ENCODE data around the gene PARN.
"Not testable (repeated sequence)": the region's sequence is repeated elsewhere in the genome, so short reads cannot be mapped to it uniquely, and the experiment has no call there.

The PARN gene

GRCh38 chr16:14472357-14472756 is 157.7 kb downstream of the PARN start:
- DNase-seq (ENCODE audit: low read depth, low spot score): no peak

DNA sequence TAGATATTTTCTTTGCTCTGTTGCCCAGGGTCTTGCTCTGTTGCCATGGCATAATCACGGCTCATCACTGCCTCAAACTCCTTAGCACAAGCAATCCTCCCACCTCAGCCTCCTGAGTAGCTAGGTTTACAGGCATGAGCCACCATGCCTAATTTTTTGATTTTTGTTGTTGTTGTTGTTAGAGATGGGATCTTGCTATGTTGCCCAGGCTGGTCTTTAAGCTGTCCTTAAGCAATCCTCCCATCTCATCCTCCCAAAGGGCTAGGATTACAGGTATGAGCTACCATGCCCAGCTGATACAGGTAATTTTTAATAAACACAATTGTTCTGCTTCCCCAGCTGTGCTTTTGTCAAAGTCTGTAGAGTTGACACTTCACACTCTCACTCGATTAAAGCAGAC is 159.3 kb downstream of the PARN start:
- no peak for DNase-seq (ENCODE audit: low read depth, low spot score)

- no peak for DNase-seq (ENCODE audit: low read depth, low spot score)
These were observed 164.3 kb downstream of the PARN start for GRCh38 chr16:14465799-14466198.

DNA sequence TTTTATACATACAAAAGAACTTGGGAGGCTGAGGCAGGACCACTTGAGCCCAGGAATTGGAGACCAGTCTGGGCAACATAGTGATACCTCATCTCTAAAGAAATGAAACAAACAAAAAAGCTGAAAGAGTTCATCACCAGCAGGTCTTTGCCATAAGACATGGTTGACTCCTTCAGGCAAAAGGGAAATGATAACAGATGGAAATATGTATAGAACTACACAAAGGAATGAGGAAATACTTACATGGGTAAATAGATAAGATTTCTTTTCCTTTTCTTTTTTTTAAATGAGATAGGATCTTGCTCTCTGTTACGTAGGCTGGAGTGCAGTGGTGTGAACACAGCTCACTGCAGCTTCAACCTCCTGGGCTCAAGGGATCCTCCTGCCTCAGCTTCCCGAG is 165.3 kb downstream of the PARN start:
- DNase-seq (ENCODE audit: low read depth, low spot score): no peak

DNA sequence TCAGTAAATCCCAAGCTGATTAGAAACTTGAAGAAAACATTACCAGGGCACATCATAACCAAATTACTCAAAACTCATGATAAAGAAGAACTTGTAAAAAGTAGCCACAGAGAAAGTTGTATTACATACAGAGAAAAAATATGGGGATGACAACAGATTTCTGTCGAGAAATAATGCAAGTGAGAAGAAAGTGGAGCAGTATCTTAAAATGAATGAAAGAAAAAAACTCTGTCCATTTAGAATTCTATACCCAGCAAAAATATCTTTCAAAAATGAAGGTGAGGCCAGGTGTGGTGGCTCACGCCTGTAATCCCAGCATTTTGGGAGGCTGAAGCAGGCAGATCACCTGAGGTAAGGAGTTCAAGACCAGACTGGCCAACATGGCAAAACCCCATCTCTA is 165.9 kb downstream of the PARN start:
- no peak for DNase-seq (ENCODE audit: low read depth, low spot score)

DNA sequence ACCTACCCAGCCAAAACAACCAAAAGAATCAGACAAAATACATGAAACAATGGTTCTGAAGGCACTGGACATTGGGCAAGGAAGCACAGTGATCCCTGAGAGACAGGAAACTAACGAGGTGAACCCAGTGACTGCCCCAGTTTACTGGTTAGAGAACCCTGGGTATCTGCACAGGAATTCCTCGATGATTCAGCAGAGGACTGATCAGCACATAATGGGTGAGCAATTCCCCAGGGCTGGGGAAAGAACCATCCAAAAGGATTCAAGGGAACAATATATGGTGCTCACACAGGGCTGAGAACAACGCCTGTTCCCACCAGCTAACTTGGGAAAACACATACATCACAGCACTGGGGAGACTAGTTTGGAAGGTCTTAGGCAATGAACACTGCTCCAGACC is 167.2 kb downstream of the PARN start:
- DNase-seq (ENCODE audit: low read depth, low spot score): peak; percentile 19

DNA sequence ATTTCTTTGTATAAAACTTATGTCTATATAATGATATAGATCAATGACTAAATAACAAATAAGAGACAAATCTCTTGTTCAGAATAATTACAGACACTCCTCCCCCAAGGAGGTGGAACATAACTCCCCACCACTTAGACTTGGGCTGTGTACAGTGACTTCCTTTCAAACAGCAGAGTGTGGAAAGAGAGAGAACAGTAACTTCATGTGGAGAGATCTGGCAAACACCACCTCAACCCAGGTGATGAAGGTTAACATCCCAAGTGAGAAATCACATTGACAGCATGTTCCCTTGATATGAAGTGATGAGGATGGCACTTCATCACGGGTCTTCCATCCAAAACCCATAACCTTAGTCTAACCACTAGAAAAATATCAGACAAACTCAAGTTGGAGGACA is 169.3 kb downstream of the PARN start:
- DNase-seq (ENCODE audit: low read depth, low spot score): no peak

DNA sequence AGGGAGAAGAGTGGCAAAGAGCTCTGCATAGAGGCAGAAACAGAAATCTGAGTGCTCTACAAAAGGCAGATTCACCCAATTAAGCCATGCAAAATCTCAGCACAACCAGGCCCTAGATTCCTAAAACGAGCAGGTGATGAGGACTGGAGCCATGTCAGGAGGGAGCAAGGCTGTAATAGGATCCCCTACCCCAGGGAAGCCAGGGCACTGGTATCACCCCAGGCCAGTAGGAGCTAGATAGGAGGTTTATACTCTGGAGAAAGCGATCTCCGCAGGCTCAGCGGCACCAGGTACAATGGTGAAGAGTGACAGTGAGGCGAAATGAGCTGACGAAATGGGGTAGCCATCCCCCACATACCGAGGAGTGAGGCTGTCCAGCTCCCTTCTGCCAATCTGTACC is 171.5 kb downstream of the PARN start:
- peak; percentile 37 for DNase-seq (ENCODE audit: low read depth, low spot score)

- no peak for DNase-seq (ENCODE audit: low read depth, low spot score)
These were observed 173.1 kb downstream of the PARN start for GRCh38 chr16:14456793-14457481.

GRCh38 chr16:14455573-14455972 is 174.5 kb downstream of the PARN start:
- no peak for DNase-seq (ENCODE audit: low read depth, low spot score)

GRCh38 chr16:14454391-14454790 is 175.7 kb downstream of the PARN start:
- no peak for DNase-seq (ENCODE audit: low read depth, low spot score)

DNA sequence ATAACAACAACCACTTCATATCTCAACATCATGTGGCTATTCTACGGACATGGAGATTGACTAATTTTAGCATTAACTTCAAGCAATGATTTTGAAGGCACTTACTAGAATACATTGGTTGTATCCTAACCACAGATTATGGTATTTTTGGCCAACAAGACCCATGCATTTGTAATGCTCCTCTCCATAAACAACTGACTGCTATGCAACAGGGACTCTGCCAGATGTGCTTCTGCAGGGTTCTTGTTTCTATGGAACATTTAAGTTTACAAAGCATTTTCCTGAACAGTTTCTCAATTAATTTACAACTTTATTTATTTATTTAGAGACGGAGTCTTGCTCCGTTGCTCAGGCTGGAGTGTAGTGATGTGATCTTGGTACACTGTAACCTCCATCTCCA is 178.0 kb downstream of the PARN start:
- DNase-seq (ENCODE audit: low read depth, low spot score): no peak

GRCh38 chr16:14450846-14451245 is 179.2 kb downstream of the PARN start:
- no peak for DNase-seq (ENCODE audit: low read depth, low spot score)

DNA sequence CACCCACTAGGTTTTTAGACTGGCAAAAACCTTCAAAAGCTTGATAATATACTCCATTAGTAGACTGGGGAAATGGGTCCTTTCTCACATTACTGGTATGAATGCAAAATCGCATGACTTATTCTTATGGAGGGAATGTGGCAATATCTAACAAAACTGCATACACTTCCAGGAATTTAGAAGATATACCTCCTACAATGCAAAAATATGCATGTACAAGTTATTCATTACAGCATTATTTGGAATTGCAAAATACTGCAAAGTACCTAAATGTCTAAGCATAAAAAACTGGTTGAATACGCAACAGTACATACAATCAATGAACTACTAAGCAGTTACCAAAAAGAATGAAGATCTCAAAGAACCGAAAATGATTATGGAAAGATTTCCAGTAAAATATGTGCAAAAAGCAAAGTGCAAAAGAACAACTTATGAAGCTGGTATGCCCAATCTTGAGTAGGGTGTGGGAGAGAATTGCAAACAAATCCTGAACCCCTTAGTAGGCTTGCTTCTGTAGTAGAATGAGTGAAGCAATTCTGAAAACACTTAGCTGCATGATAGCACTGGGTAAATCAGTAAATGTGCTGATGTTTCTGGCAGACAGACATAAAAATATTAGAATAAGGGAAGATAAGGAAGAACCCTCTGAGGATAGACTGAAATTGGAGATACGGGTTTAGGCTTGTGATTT is 180.1 kb downstream of the PARN start:
- DNase-seq (ENCODE audit: low read depth, low spot score): no peak

GRCh38 chr16:14449334-14449733 is 180.7 kb downstream of the PARN start:
- DNase-seq (ENCODE audit: low read depth, low spot score): no peak

DNA sequence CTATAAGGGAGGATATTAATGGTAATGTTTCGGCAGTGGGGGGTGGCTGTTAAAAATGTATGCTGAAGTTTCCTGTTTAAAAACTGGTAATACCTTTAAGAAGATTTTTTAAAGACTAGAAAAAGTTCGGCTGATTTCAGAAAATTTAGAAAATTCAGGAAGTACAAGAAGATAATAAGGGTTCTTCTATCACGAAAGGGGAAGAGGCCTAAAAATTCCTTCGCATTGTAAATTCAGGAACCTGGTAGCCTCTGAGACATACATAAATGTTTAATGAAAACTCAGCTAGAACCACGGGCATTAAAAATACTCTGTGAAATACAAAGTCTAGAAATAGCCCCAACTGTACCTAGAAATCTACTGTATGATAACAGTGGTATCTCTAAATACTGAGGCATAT is 181.2 kb downstream of the PARN start:
- no peak for DNase-seq (ENCODE audit: low read depth, low spot score)

GRCh38 chr16:14447783-14448182 is 182.3 kb downstream of the PARN start:
- no peak for DNase-seq (ENCODE audit: low read depth, low spot score)

DNA sequence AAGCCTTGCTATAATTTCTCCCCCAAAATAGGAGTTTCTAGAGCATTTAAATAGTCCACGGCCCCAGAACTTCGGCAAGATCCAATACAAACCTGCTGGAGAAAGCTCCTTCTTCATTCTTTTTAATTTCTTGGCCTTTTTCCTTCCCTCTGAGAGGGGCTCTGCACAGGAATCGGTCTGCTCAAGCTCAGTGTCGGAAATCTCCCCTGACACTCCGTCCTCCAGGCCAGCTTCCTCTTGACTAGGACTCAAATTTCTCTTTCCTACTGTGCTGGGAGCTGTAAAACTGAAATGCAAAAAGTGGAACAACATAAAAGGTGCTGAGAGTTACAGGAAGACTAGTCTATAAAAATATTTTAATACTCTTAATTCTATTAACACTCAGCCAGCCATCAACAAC is 183.3 kb downstream of the PARN start:
- DNase-seq (ENCODE audit: low read depth, low spot score): no peak

GRCh38 chr16:14445937-14446715 is 183.9 kb downstream of the PARN start:
- DNase-seq (ENCODE audit: low read depth, low spot score): no peak

DNA sequence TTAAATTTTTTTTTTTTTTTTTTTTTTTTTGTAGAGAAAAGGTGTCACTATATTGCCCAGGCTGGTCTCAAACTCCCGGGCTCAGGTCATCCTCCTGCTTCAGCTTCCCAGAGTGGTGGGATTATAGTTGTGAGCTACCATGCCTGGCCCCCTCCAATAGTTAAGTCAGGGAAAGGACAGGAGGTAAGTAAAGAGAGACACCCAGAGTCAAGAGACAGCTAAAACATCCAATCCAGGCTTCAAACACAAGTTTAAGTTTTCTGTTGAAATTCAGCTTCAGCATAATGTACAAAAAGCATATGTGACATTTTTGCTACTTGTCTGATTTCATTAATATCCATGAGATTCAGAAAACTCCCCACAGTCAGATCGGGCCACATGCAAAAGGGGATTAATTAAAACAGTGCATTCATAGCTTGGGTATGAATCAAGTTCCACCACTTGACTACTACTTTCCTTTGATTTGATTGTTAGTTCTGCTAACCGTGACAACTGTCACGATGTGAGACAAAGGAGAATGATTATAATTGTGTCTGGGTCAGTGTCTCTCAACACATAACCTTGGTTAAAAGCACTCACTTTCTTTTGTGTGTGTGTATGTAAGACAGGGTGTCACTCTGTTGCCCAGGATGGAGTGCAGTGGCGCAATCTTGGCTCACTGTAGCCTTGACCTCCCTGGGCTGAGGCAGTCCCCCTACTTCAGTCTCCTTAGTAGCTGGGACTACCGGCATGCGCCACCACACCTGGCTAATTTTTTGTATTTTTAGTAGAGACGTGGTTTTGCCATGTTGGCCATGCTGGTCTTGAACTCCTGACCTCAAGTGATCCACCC is 184.9 kb downstream of the PARN start:
- DNase-seq (ENCODE audit: low read depth, low spot score): no peak

DNA sequence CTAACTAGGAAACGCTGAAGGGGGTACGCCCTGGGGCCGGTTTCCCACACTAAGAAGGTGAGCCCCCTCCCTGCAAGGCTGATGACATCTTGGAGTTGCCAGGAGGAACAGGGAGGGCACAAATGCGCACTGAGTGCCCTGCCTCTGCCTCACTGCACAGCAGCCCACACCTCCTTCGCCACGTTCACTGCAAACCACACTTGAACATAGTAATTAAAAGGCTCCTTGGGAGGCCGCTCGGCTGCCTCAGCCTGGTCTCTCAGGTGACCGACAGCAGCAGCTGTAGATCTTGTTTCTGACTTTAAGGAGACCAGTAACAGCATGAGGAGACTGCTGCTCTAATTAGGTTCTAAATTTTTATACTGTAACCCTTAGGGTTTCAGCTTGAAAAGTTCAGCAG is 188.5 kb downstream of the PARN start:
- not testable (repeated sequence) for DNase-seq (ENCODE audit: low read depth, low spot score)

DNA sequence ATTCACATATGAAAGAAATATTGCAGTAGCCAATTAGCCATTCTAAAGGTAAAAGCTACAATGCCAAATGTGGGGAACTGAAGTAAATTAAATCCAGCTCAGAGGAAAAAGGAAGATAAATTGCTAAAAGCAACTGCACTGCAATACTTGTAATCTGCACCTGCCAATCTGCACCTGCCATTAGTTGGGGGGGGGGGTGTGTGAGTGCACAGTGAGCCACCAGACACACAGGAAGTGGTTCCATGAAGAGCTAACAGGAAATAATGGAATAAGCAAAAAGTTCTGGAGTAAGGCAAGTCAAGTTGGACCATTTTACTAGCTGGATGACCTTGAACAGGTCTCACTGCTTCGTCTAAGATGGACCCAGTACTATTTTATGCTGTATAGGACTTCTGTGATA is 191.8 kb downstream of the PARN start:
- no peak for DNase-seq (ENCODE audit: low read depth, low spot score)
